ENCODE data around the gene ZNF668. TPM values are rescaled to one million over a fixed set of nuclear protein-coding genes. Genes with fewer than 3 reads are reported as not detected.

Gene ZNF668
- total and polyA plus RNA-seq, 2 of the 13 experiments (the other 11 are each of a cell fraction or from before 2014, with no cell fraction given): 3.8 to 9.8 TPM

GRCh38 chr16:31016018-31016417 is 58.0 kb downstream of the ZNF668 start (continued):
- TF ChIP-seq ZNF788 (CRISPR knock-in tag; IDR thresholded peaks at IDR 0.05; ENCODE audit: borderline replicate concordance): peak; percentile 33; the same call in 1 of the 2 replicates
- no peak for TF ChIP-seq REL (CRISPR knock-in tag; conservative IDR thresholded peaks at IDR 0.05)
- TF ChIP-seq ZSCAN30 (CRISPR knock-in tag; IDR thresholded peaks at IDR 0.05): no peak
- TF ChIP-seq NR2F6 (IDR thresholded peaks at IDR 0.05): no peak
- peak; percentile 56; the same call in 1 of the 2 replicates for TF ChIP-seq NR2F6 (CRISPR knock-in tag; IDR thresholded peaks at IDR 0.05)
- peak; percentile 40; the same call in 1 of the 2 replicates for TF ChIP-seq CEBPG (CRISPR knock-in tag; IDR thresholded peaks at IDR 0.05)
- TF ChIP-seq HOXD1 (CRISPR knock-in tag; IDR thresholded peaks at IDR 0.05): no peak
- no peak for TF ChIP-seq RFX3 (CRISPR knock-in tag; IDR thresholded peaks at IDR 0.05)
- TF ChIP-seq JARID2 (CRISPR knock-in tag; IDR thresholded peaks at IDR 0.05; ENCODE audit: insufficient replicate concordance): no peak
- TF ChIP-seq ZNF205 (CRISPR knock-in tag; IDR thresholded peaks at IDR 0.05): no peak
- TF ChIP-seq ZNF713 (CRISPR knock-in tag; IDR thresholded peaks at IDR 0.05): no peak
- 0 out of 2 replicates have a peak, but pooled peaks have one; percentile 28 for TF ChIP-seq YEATS2 (CRISPR knock-in tag; IDR thresholded peaks at IDR 0.05; ENCODE audit: borderline replicate concordance)
- peak; percentile 48; the same call in 1 of the 2 replicates for TF ChIP-seq ZGPAT (CRISPR knock-in tag; IDR thresholded peaks at IDR 0.05)
- TF ChIP-seq ETV5 (CRISPR knock-in tag; IDR thresholded peaks at IDR 0.05; ENCODE audit: borderline replicate concordance): 0 out of 2 replicates have a peak, but pooled peaks have one; percentile 8
- TF ChIP-seq ZNF549 (CRISPR knock-in tag; IDR thresholded peaks at IDR 0.05): no peak
- 0 out of 2 replicates have a peak, but pooled peaks have one; percentile 18 for TF ChIP-seq ZFY (CRISPR knock-in tag; IDR thresholded peaks at IDR 0.05)
- no peak for TF ChIP-seq CENPT (CRISPR knock-in tag; IDR thresholded peaks at IDR 0.05; ENCODE audit: low read depth)
- TF ChIP-seq DRAP1 (CRISPR knock-in tag; IDR thresholded peaks at IDR 0.05): peak; percentile 40; the same call in 1 of the 2 replicates
- no peak for TF ChIP-seq ZNF296 (CRISPR knock-in tag; conservative IDR thresholded peaks at IDR 0.05)
- no peak for TF ChIP-seq NFYC (CRISPR knock-in tag; IDR thresholded peaks at IDR 0.05)
- TF ChIP-seq KDM4B (CRISPR knock-in tag; IDR thresholded peaks at IDR 0.05): no peak
- TF ChIP-seq CHCHD3 (CRISPR knock-in tag; IDR thresholded peaks at IDR 0.05): no peak
- no peak for TF ChIP-seq SOX6 (IDR thresholded peaks at IDR 0.05)
- peak; percentile 43; the same call in 1 of the 2 replicates for TF ChIP-seq SOX6 (CRISPR knock-in tag; IDR thresholded peaks at IDR 0.05)
- TF ChIP-seq ZNF260 (CRISPR knock-in tag; IDR thresholded peaks at IDR 0.05; ENCODE audit: borderline replicate concordance, low read depth): no peak

All from HepG2 (cell line).